DOHH2 (cell line): Measurements from ENCODE around the gene ANOS1.

Source experiments
- H3F3A ChIP-seq: fragments of 200-600 bp; sonication (generic), shearing (Covaris generic); 2 replicates; pipeline ENCODE4 v1.6.0; 2016; ENCODE audit warnings: antibody characterized with exemption, mild to moderate bottlenecking; ENCODE audit not compliant: control insufficient read depth, insufficient read depth
- H3K27ac ChIP-seq: fragments of 200-600 bp; sonication (generic); 2 replicates; pipeline ENCODE4 v1.5.1; 2014; ENCODE audit warnings: low read depth, mild to moderate bottlenecking, low read length, moderate library complexity
- H3K27me3 ChIP-seq: fragments of 200-600 bp; sonication (generic); 2 replicates; pipeline ENCODE4 v1.6.1; 2014; ENCODE audit warnings: mild to moderate bottlenecking, low read length, mixed read lengths; ENCODE audit not compliant: control insufficient read depth
- H3K36me3 ChIP-seq: fragments of 200-600 bp; sonication (generic); 2 replicates; pipeline ENCODE4 v1.6.1; 2014; ENCODE audit warnings: mild to moderate bottlenecking, low read length, moderate library complexity, mixed read lengths; ENCODE audit not compliant: control insufficient read depth
- H3K4me1 ChIP-seq: fragments of 200-600 bp; sonication (generic); 2 replicates; pipeline ENCODE4 v1.6.1; 2014; ENCODE audit warnings: mild to moderate bottlenecking, low read length, mixed read lengths; ENCODE audit not compliant: control insufficient read depth
- H3K4me2 ChIP-seq: fragments of 200-600 bp; sonication (generic); 2 replicates; pipeline ENCODE4 v1.6.0; 2014; ENCODE audit warnings: mild to moderate bottlenecking, low read length, moderate library complexity
- H3K4me3 ChIP-seq: fragments of 200-600 bp; sonication (generic); 2 replicates; pipeline ENCODE4 v1.5.1; 2014; ENCODE audit warnings: mild to moderate bottlenecking, low read length, mixed read lengths
- H3K79me2 ChIP-seq: fragments of 200-600 bp; sonication (generic); 2 replicates; pipeline ENCODE4 v1.6.1; 2014; ENCODE audit warnings: mild to moderate bottlenecking, low read length, mixed read lengths; ENCODE audit not compliant: control insufficient read depth
- H3K9me2 ChIP-seq: fragments of 200-600 bp; sonication (generic); replicated peaks from 2 replicates; pipeline ENCODE4 v1.6.1; 2014; ENCODE audit warnings: mild to moderate bottlenecking, low read length, mixed read lengths; ENCODE audit not compliant: control insufficient read depth
- H3K9me3 ChIP-seq: fragments of 200-600 bp; sonication (generic); 2 replicates; pipeline ENCODE4 v1.6.1; 2014; ENCODE audit warnings: antibody characterized with exemption, low read length, mixed read lengths; ENCODE audit not compliant: control insufficient read depth, insufficient read depth
- H4K20me1 ChIP-seq: fragments of 200-600 bp; sonication (generic); 2 replicates; pipeline ENCODE4 v1.6.0; 2014; ENCODE audit warnings: low read depth, mild to moderate bottlenecking, antibody characterized with exemption, low read length, moderate library complexity; ENCODE audit not compliant: control insufficient read depth, insufficient read depth
- EZH2phosphoT487 ChIP-seq: fragments of 200-600 bp; sonication (generic); IDR thresholded peaks from 2 replicates; pipeline ENCODE4 v1.6.1; 2017; ENCODE audit warnings: borderline replicate concordance, mild to moderate bottlenecking, antibody characterized with exemption, low read length, moderate library complexity, mixed read lengths
- TF ChIP-seq, protein P1 (sequence below): fragments of 200-600 bp; sonication (generic); IDR thresholded peaks from one replicate; pipeline ENCODE4 v1.5.1; 2014; ENCODE audit warnings: antibody characterized with exemption, mild to moderate bottlenecking, low read depth, low read length; ENCODE audit not compliant: poor library complexity, severe bottlenecking

The ANOS1 gene

DNA sequence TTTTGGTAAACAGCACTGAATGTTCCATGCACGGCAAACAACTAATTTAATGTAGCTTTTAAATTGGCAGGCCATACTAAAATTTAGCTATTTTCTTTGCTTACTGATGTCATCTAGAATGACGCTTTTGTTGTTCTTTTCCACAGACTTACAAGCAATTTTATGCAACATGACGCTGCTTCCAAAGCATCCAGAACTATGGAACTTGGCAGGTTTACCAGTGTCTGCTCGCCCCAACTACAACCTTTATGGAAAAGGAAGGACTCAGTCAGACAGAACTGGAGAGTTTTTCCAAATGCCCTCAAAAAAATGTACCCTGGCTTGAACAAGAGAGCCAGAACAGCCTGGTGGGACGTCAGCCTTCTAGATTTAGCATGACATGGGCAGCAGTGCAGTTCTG, 58.7 kb downstream of the ANOS1 start:
- Histone ChIP-seq H3K79me2 (no peaks in the 10 kb centered on the region), H3K27ac (no peak overlapping the region), H3K9me3 (no peaks in the 10 kb centered on the region), H3K27me3 (no peaks in the 10 kb centered on the region), H3K4me2 (no peak overlapping the region), H3K9me2 (no peaks in the 10 kb centered on the region), H3K4me1 (no peaks in the 10 kb centered on the region), H3K36me3 (no peaks in the 10 kb centered on the region), H3K4me3 (no peak overlapping the region), H3F3A (no peaks in the 10 kb centered on the region), H4K20me1 (no peaks in the 10 kb centered on the region)
- TF ChIP-seq, protein P1, sequence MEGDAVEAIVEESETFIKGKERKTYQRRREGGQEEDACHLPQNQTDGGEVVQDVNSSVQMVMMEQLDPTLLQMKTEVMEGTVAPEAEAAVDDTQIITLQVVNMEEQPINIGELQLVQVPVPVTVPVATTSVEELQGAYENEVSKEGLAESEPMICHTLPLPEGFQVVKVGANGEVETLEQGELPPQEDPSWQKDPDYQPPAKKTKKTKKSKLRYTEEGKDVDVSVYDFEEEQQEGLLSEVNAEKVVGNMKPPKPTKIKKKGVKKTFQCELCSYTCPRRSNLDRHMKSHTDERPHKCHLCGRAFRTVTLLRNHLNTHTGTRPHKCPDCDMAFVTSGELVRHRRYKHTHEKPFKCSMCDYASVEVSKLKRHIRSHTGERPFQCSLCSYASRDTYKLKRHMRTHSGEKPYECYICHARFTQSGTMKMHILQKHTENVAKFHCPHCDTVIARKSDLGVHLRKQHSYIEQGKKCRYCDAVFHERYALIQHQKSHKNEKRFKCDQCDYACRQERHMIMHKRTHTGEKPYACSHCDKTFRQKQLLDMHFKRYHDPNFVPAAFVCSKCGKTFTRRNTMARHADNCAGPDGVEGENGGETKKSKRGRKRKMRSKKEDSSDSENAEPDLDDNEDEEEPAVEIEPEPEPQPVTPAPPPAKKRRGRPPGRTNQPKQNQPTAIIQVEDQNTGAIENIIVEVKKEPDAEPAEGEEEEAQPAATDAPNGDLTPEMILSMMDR: no peak
- TF ChIP-seq EZH2phosphoT487: no peak

DNA sequence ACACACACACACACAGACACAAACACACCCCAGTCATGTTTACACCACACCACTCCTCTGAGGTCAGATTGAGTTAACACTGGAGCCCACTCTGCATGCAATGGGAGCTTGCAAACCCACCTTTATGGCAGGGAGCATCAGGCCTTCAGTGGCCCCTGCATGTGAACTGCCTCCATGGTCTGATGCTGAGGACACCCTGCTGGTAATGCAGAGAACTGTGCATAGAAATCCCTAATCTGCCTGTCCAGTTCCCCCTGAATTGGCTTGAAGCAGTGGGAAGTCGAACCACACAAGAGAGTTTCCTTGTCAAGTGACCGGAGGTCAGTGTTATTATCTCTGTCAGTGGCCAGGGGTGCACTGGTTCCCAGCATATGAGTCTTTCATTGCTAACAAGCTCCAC, 59.8 kb downstream of the ANOS1 start:
- no peaks in the 10 kb centered on the region for H3K9me2 ChIP-seq
- H3K27ac ChIP-seq: no peak overlapping the region
- H4K20me1 ChIP-seq: no peaks in the 10 kb centered on the region
- no peaks in the 10 kb centered on the region for H3K9me3 ChIP-seq
- no peaks in the 10 kb centered on the region for H3F3A ChIP-seq
- TF ChIP-seq EZH2phosphoT487: no peak
- TF ChIP-seq, protein P1: no peak
- H3K4me3 ChIP-seq: no peak overlapping the region
- no peaks in the 10 kb centered on the region for H3K36me3 ChIP-seq
- H3K27me3 ChIP-seq: no peaks in the 10 kb centered on the region
- H3K79me2 ChIP-seq: no peaks in the 10 kb centered on the region
- no peaks in the 10 kb centered on the region for H3K4me1 ChIP-seq
- no peak overlapping the region for H3K4me2 ChIP-seq

DNA sequence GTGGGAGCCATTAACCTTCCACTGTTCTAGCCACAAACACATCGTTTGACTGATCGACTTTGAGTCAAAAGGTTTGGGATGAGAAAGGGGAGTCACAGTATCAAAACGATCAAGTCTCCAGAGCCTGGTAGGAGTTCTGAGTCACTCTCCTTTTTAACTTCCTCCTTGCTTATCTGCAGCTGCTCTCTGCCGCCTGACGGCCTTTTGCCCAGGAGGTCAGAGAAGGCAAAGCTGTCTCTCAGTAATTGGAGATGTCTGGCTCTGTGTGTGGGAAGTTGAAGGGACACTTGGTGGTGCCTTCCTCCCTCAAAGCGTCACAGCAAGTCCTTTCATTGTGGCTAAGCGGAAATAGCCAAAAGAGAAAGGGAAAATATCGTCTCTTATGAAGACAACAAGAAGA, 63.1 kb downstream of the ANOS1 start:
- no peaks in the 10 kb centered on the region for H3F3A ChIP-seq
- no peaks in the 10 kb centered on the region for H3K79me2 ChIP-seq

More for the DNA sequence above, 63.1 kb downstream of the ANOS1 start:
- no peaks in the 10 kb centered on the region for H3K36me3 ChIP-seq
- no peaks in the 10 kb centered on the region for H3K27me3 ChIP-seq
- H3K4me1 ChIP-seq: no peaks in the 10 kb centered on the region
- H4K20me1 ChIP-seq: no peaks in the 10 kb centered on the region
- no peak overlapping the region for H3K27ac ChIP-seq
- no peaks in the 10 kb centered on the region for H3K9me2 ChIP-seq
- H3K4me3 ChIP-seq: no peak overlapping the region
- no peak overlapping the region for H3K4me2 ChIP-seq
- no peak for TF ChIP-seq EZH2phosphoT487
- TF ChIP-seq, protein P1: no peak
- no peaks in the 10 kb centered on the region for H3K9me3 ChIP-seq
